MCF 10A (cell line): Measurements from ENCODE around the gene ENG. TPM values are rescaled to one million over a fixed set of nuclear protein-coding genes. Genes with fewer than 3 reads are reported as not detected.

Source experiments
- BruUV-seq: library from RNA; stranded (reverse); fragments of 400-500 nt; replicated peaks from 2 replicates; lab custom pipeline; 2021; lab: Mats Ljungman, UMichigan
- CTCF ChIA-PET: fragments of 300-600 bp; sonication (Branson Sonifier 250); formaldehyde crosslinking; extraction: SDS; loops from one replicate; lab custom pipeline; 2021; ENCODE audit warnings: antibody characterized with exemption, inconsistent platforms; lab: Yijun Ruan, JAX
- POLR2A ChIA-PET: fragments of 300-600, 350-650 bp; sonication (Branson Sonifier 250); formaldehyde crosslinking; extraction: SDS; loops from one replicate; lab custom pipeline; 2020; ENCODE audit warnings: antibody characterized with exemption, inconsistent platforms; lab: Yijun Ruan, JAX
- DNase-seq: peaks from one replicate; pipeline ENCODE4 v3.0.0-alpha.2; 2018; ENCODE audit not compliant: unreplicated experiment
- H3K27ac Mint-ChIP-seq: one replicate; pipeline ENCODE4 v1.8.0; 2022; ENCODE audit warnings: mild to moderate bottlenecking, low read depth, mixed read lengths; ENCODE audit not compliant: unreplicated experiment
- H3K27me3 Mint-ChIP-seq: one replicate; pipeline ENCODE4 v1.8.0; 2022; ENCODE audit warnings: mixed read lengths; ENCODE audit not compliant: insufficient read depth, unreplicated experiment
- H3K36me3 Mint-ChIP-seq: one replicate; pipeline ENCODE4 v1.8.0; 2022; ENCODE audit warnings: mild to moderate bottlenecking, moderate library complexity, mixed read lengths; ENCODE audit not compliant: insufficient read depth, unreplicated experiment
- H3K4me1 Mint-ChIP-seq: one replicate; pipeline ENCODE4 v1.8.0; 2022; ENCODE audit warnings: mixed read lengths; ENCODE audit not compliant: insufficient read depth, unreplicated experiment
- H3K4me3 Mint-ChIP-seq: one replicate; pipeline ENCODE4 v1.8.0; 2022; ENCODE audit warnings: mild to moderate bottlenecking, moderate library complexity, mixed read lengths; ENCODE audit not compliant: unreplicated experiment
- H3K9me3 Mint-ChIP-seq: one replicate; pipeline ENCODE4 v1.8.0; 2022; ENCODE audit warnings: mixed read lengths; ENCODE audit not compliant: unreplicated experiment
- intact Hi-C: fragments of 100-400 bp; cut with micrococcal nuclease; formaldehyde crosslinking; loops from 2 replicates; pipeline ENCODE4 v1.14.1; 2022
- total RNA-seq: library from RNA; stranded (reverse); gene quantifications from 2 replicates; pipeline ENCODE4 v1.2.3, GENCODE V29; 2022
- TF ChIP-seq, protein P1 (sequence below): fragments of 200-600 bp; IDR thresholded peaks from one replicate; pipeline ENCODE4 v1.8.0; 2022; ENCODE audit warnings: antibody characterized with exemption, mild to moderate bottlenecking; ENCODE audit not compliant: unreplicated experiment

Gene ENG
- total RNA-seq, 1 experiment from 2014 or later = 22.1 TPM

GRCh38 chr9:127876026-127876763, 21.7 kb upstream of the ENG start:
- CTCF ChIA-PET = interaction anchor here (0.6 to 1.1 kb wide), 3 partner anchors 24 to 229 kb away, joined by 3 to 5 read pairs (median 4); partner anchors contain the start of gene ST6GALNAC6
- peaks cover 10% of the 10 kb centered on the region for H3K36me3 Mint-ChIP-seq
- no peak for DNase-seq
- H3K9me3 Mint-ChIP-seq = no peaks in the 10 kb centered on the region
- H3K27ac Mint-ChIP-seq = peak overlapping the region; percentile 63
- intact Hi-C loops = no loop called here
- H3K4me3 Mint-ChIP-seq = peak overlapping the region; percentile 80
- peaks cover 9% of the 10 kb centered on the region for H3K4me1 Mint-ChIP-seq
- BruUV-seq = no TSS peak
- H3K27me3 Mint-ChIP-seq = no peaks in the 10 kb centered on the region
- POLR2A ChIA-PET = interaction anchor here (0.6 to 1.3 kb wide), 5 partner anchors 22 to 579 kb away, joined by 3 to 5 read pairs (median 3); partner anchors contain the start of gene ST6GALNAC6
- TF ChIP-seq, protein P1, sequence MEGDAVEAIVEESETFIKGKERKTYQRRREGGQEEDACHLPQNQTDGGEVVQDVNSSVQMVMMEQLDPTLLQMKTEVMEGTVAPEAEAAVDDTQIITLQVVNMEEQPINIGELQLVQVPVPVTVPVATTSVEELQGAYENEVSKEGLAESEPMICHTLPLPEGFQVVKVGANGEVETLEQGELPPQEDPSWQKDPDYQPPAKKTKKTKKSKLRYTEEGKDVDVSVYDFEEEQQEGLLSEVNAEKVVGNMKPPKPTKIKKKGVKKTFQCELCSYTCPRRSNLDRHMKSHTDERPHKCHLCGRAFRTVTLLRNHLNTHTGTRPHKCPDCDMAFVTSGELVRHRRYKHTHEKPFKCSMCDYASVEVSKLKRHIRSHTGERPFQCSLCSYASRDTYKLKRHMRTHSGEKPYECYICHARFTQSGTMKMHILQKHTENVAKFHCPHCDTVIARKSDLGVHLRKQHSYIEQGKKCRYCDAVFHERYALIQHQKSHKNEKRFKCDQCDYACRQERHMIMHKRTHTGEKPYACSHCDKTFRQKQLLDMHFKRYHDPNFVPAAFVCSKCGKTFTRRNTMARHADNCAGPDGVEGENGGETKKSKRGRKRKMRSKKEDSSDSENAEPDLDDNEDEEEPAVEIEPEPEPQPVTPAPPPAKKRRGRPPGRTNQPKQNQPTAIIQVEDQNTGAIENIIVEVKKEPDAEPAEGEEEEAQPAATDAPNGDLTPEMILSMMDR = no peak

GRCh38 chr9:127875306-127875966, 21.0 kb upstream of the ENG start:
- DNase-seq = no peak
- H3K4me1 Mint-ChIP-seq = peaks cover 9% of the 10 kb centered on the region
- no peaks in the 10 kb centered on the region for H3K27me3 Mint-ChIP-seq
- peak overlapping the region; percentile 63 for H3K27ac Mint-ChIP-seq
- peak overlapping the region; percentile 23 for H3K4me3 Mint-ChIP-seq
- TF ChIP-seq, protein P1 = no peak
- BruUV-seq = no TSS peak
- intact Hi-C loops = no loop called here
- CTCF ChIA-PET = interaction anchor here (1.7 kb wide), 1 partner anchor 22 kb away, joined by 6 read pairs; no protein-coding TSS in a partner anchor
- H3K36me3 Mint-ChIP-seq = peaks cover 11% of the 10 kb centered on the region
- POLR2A ChIA-PET = interaction anchor here (0.6 to 2.3 kb wide), 4 partner anchors 24 to 578 kb away, joined by 3 to 8 read pairs (median 4); partner anchors contain the start of genes FPGS and ST6GALNAC6
- no peaks in the 10 kb centered on the region for H3K9me3 Mint-ChIP-seq

- H3K4me1 Mint-ChIP-seq = peaks cover 9% of the 10 kb centered on the region
- ChIA-PET POLR2A (interaction anchor here (0.7 to 2.3 kb wide), 9 partner anchors 24 to 134 kb away, joined by 3 to 8 read pairs (median 3); partner anchors contain the start of genes FPGS and ST6GALNAC4), CTCF (interaction anchor here (0.7 to 1.9 kb wide), 7 partner anchors 21 to 139 kb away, joined by 3 to 7 read pairs (median 4); partner anchors contain the start of gene TOR2A)
- peak overlapping the region; percentile 63 for H3K27ac Mint-ChIP-seq
- DNase-seq = peak; percentile 72
- no peaks in the 10 kb centered on the region for H3K9me3 Mint-ChIP-seq
- H3K27me3 Mint-ChIP-seq = no peaks in the 10 kb centered on the region
- H3K36me3 Mint-ChIP-seq = peaks cover 11% of the 10 kb centered on the region
- peak overlapping the region; percentile 72 for H3K4me3 Mint-ChIP-seq
- BruUV-seq = no TSS peak
- TF ChIP-seq, protein P1 = no peak
- intact Hi-C loops = loop anchor here (1.0 kb wide), 1 partner anchor 47 kb away; no protein-coding TSS in a partner anchor
Measured at GRCh38 chr9:127874301-127875221, 20.1 kb upstream of the ENG start.
